Testis (tissue), 3 donors: ENCODE data around the gene TTC28. TPM values are rescaled to one million over a fixed set of nuclear protein-coding genes. Genes with fewer than 3 reads are reported as not detected.

Experiments
- DNase-seq: peaks from one replicate; pipeline ENCODE4 v3.0.0-alpha.2; 2019
- H3K27ac ChIP-seq, 2 donors: fragments of 200-600 bp; sonication (generic); one replicate each; pipeline ENCODE4 v1.5.1; 2019
- H3K27me3 ChIP-seq: fragments of 200-600 bp; sonication (generic); one replicate; pipeline ENCODE4 v1.5.1; 2019
- H3K36me3 ChIP-seq: fragments of 200-600 bp; sonication (generic); one replicate; pipeline ENCODE4 v1.5.1; 2017; ENCODE audit warnings: low read depth; ENCODE audit errors: missing control alignments
- H3K4me1 ChIP-seq: fragments of 200-600 bp; sonication (generic); one replicate; pipeline ENCODE4 v1.5.1; 2019
- H3K4me3 ChIP-seq, 2 donors: fragments of 200-600 bp; sonication (generic); one replicate each; pipeline ENCODE4 v1.5.1; 2017 to 2019
- H3K9me3 ChIP-seq: fragments of 200-600 bp; sonication (generic); one replicate; pipeline ENCODE4 v1.5.1; 2017
- CTCF ChIP-seq, 3 experiments: fragments of 450-650 bp in 2 of 3; fragments of 200-600 bp in 1 of 3; sonication (generic) in 1 of 3; IDR thresholded peaks; one replicate each; pipeline ENCODE4 v1.5.1; 2016 to 2019; ENCODE audit warnings: antibody characterized with exemption in 3 of 3, mild to moderate bottlenecking in 2 of 3, moderate library complexity in 1 of 3
- POLR2A ChIP-seq: fragments of 450-650 bp; IDR thresholded peaks from one replicate; pipeline ENCODE4 v1.6.1; 2017; ENCODE audit warnings: antibody characterized with exemption, mild to moderate bottlenecking, moderate library complexity
- WGBS, 2 donors: methylation state at CpG; one replicate each; pipeline ENCODE4 v1.1.5; 2018; 5-methylcytosine and 5-hydroxymethylcytosine counted together
- intact Hi-C: fragments of 100-400 bp; cut with DNase I; formaldehyde crosslinking; loops from one replicate; pipeline ENCODE4 v1.15.1; 2023; ENCODE audit warnings: low total_unique reads
- polyA plus RNA-seq: library from polyadenylated mRNA; stranded (reverse); fragments of 350-450 nt; fragmentation: Illumina TruSeq; extraction: RNeasy Lipid Tissue Mini Kit (QIAGEN cat#74804); gene quantifications from one replicate; pipeline ENCODE4 v1.2.3, GENCODE V29; 2014; ENCODE audit warnings: low read depth, low replicate concordance; ENCODE audit not compliant: insufficient read depth
- total RNA-seq, 2 donors: library from RNA; depleted of rRNA; stranded (reverse); fragments of >200 nt; gene quantifications; one replicate each; pipeline ENCODE4 v1.2.3, GENCODE V29; 2016

Gene TTC28
- total and polyA plus RNA-seq, 3 donors from 2014 or later: 29.4 to 121 (median 75.5) TPM

- 69 to 82% methylated on average over 5 of the region's 5 CpGs for WGBS, 2 donors
- H3K27ac ChIP-seq: no peak overlapping the region
- intact Hi-C loops: no loop called here
Measured at GRCh38 chr22:28444659-28445058, 235.0 kb downstream of the TTC28 start.

GRCh38 chr22:28443526-28443876 lies 236.1 kb downstream of the TTC28 start:
- peak overlapping the region; percentile 46 to 62 for H3K4me3 ChIP-seq
- H3K4me1 ChIP-seq: peaks cover 18% of the 10 kb centered on the region
- H3K27me3 ChIP-seq: no peaks in the 10 kb centered on the region
- H3K9me3 ChIP-seq: no peaks in the 10 kb centered on the region
- TF ChIP-seq CTCF (IDR thresholded peaks at IDR 0.05): no peak
- no peak for TF ChIP-seq POLR2A
- intact Hi-C loops: no loop called here
- peak overlapping the region; percentile 41 to 79 for H3K27ac ChIP-seq
- no peaks in the 10 kb centered on the region for H3K36me3 ChIP-seq
- DNase-seq: peak; percentile 87
- WGBS, 2 donors: 6 to 8% methylated on average over 5 of the region's 5 CpGs

More at GRCh38 chr22:28444659-28445058, 235.0 kb downstream of the TTC28 start:
- no peak for DNase-seq
- H3K36me3 ChIP-seq: no peaks in the 10 kb centered on the region
- no peaks in the 10 kb centered on the region for H3K27me3 ChIP-seq
- no peaks in the 10 kb centered on the region for H3K9me3 ChIP-seq
- H3K4me1 ChIP-seq: peaks cover 18% of the 10 kb centered on the region
- TF ChIP-seq POLR2A (no peak), CTCF (IDR thresholded peaks at IDR 0.05) (no peak)
- no peak overlapping the region for H3K4me3 ChIP-seq

GRCh38 chr22:28442711-28443525 lies 236.7 kb downstream of the TTC28 start:
- 1 to 3% methylated on average over 26 to 29 of the region's 29 CpGs for WGBS, 2 donors
- Histone ChIP-seq H3K36me3 (no peaks in the 10 kb centered on the region), H3K4me3 (peak overlapping the region; percentile 46 to 62), H3K4me1 (peaks cover 18% of the 10 kb centered on the region), H3K9me3 (no peaks in the 10 kb centered on the region), H3K27ac (peak overlapping the region; percentile 41 to 79), H3K27me3 (no peaks in the 10 kb centered on the region)
- DNase-seq: peak; percentile 22
- TF ChIP-seq POLR2A (no peak), CTCF (IDR thresholded peaks at IDR 0.05) (no peak)
- intact Hi-C loops: no loop called here

- intact Hi-C loops: no loop called here
- peaks cover 18% of the 10 kb centered on the region for H3K4me1 ChIP-seq
- peak overlapping the region; percentile 46 to 62 for H3K4me3 ChIP-seq
- 4 to 9% methylated on average over 10 to 23 of the region's 23 CpGs for WGBS, 2 donors
- H3K27me3 ChIP-seq: no peaks in the 10 kb centered on the region
- no peaks in the 10 kb centered on the region for H3K36me3 ChIP-seq
- peak overlapping the region; percentile 73 to 79 for H3K27ac ChIP-seq
- TF ChIP-seq POLR2A: no peak
- TF ChIP-seq CTCF (IDR thresholded peaks at IDR 0.05): peak; percentile 54 to 71 (median 55)
- DNase-seq: peak; percentile 85
- no peaks in the 10 kb centered on the region for H3K9me3 ChIP-seq
Measured at GRCh38 chr22:28442264-28442710, 237.4 kb downstream of the TTC28 start.
